A673 (cell line): Measurements from ENCODE around the gene ABCA7.

Experiments
- EZH2 ChIP-seq: fragments of 200-600 bp; sonication (generic); IDR thresholded peaks from 2 replicates; pipeline ENCODE4 v1.6.1; 2017; ENCODE audit warnings: borderline replicate concordance, low read depth, mild to moderate bottlenecking, mixed read lengths, antibody characterized with exemption, low read length; ENCODE audit not compliant: poor library complexity, severe bottlenecking
- TF ChIP-seq, protein P1 (sequence below): fragments of 300-800, 200-600 bp; sonication (generic); conservative IDR thresholded peaks from 2 replicates; pipeline ENCODE4 v1.5.1; 2017; ENCODE audit warnings: low read depth, mild to moderate bottlenecking, antibody characterized with exemption, low read length, moderate library complexity, mixed read lengths

DNA sequence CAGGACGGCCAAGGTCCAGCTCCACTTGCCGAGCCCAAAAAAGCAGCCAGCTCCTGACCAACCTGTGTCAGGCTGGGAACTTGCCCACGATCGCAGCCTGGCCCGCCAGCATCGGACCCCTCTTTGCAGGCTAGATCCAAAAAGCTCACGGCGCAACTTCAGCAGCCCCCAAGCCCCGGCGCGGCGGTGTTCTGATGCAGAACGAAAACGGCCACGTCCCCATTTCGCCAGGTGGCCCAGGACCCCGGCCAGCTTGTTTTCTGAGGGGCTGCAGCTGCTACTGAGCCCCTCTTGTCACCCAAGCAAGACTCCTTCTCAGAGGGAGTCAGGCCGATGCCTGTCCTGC is 20.3 kb upstream of the ABCA7 start:
- TF ChIP-seq, protein P1, sequence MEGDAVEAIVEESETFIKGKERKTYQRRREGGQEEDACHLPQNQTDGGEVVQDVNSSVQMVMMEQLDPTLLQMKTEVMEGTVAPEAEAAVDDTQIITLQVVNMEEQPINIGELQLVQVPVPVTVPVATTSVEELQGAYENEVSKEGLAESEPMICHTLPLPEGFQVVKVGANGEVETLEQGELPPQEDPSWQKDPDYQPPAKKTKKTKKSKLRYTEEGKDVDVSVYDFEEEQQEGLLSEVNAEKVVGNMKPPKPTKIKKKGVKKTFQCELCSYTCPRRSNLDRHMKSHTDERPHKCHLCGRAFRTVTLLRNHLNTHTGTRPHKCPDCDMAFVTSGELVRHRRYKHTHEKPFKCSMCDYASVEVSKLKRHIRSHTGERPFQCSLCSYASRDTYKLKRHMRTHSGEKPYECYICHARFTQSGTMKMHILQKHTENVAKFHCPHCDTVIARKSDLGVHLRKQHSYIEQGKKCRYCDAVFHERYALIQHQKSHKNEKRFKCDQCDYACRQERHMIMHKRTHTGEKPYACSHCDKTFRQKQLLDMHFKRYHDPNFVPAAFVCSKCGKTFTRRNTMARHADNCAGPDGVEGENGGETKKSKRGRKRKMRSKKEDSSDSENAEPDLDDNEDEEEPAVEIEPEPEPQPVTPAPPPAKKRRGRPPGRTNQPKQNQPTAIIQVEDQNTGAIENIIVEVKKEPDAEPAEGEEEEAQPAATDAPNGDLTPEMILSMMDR = no peak
- no peak for TF ChIP-seq EZH2
